ENCODE results near the gene HEBP2. TPM values are rescaled to one million over a fixed set of nuclear protein-coding genes. Genes with fewer than 3 reads are reported as not detected.
A peak's percentile ranks its signal among the peaks of the same experiment; 100 is the strongest.

The HEBP2 gene
- total RNA-seq, 1 experiment from 2014 or later = 18.1 TPM

- in situ Hi-C loops (cut with HindIII; ENCODE audit: low sequenced_read_pairs) = no loop called here
- no peak for DNase-seq (ENCODE audit: low spot score)
Observed at GRCh38 chr6:138440758-138441357, 36.8 kb downstream of the HEBP2 start.

- no peak for DNase-seq (ENCODE audit: low spot score)
- in situ Hi-C loops (cut with HindIII; ENCODE audit: low sequenced_read_pairs) = no loop called here
Observed at GRCh38 chr6:138441965-138442364, 37.9 kb downstream of the HEBP2 start.

- in situ Hi-C loops (cut with HindIII; ENCODE audit: low sequenced_read_pairs) = no loop called here
- no peak for DNase-seq (ENCODE audit: low spot score)
Observed at GRCh38 chr6:138442663-138443062, 38.6 kb downstream of the HEBP2 start.

GRCh38 chr6:138443979-138444378 lies 40.0 kb downstream of the HEBP2 start:
- DNase-seq (ENCODE audit: low spot score) = no peak
- in situ Hi-C loops (cut with HindIII; ENCODE audit: low sequenced_read_pairs) = no loop called here

- DNase-seq (ENCODE audit: low spot score) = peak; percentile 8
- in situ Hi-C loops (cut with HindIII; ENCODE audit: low sequenced_read_pairs) = no loop called here
Observed at GRCh38 chr6:138446821-138447220, 42.8 kb downstream of the HEBP2 start.

- DNase-seq (ENCODE audit: low spot score) = no peak
Observed at GRCh38 chr6:138450445-138450844, 46.4 kb downstream of the HEBP2 start.

GRCh38 chr6:138451043-138451442 lies 47.0 kb downstream of the HEBP2 start:
- no peak for DNase-seq (ENCODE audit: low spot score)
- in situ Hi-C loops (cut with HindIII; ENCODE audit: low sequenced_read_pairs) = no loop called here

More at GRCh38 chr6:138450445-138450844, 46.4 kb downstream of the HEBP2 start:
- in situ Hi-C loops (cut with HindIII; ENCODE audit: low sequenced_read_pairs) = no loop called here

GRCh38 chr6:138454981-138455706 lies 51.1 kb downstream of the HEBP2 start:
- DNase-seq (ENCODE audit: low spot score) = no peak
- in situ Hi-C loops (cut with HindIII; ENCODE audit: low sequenced_read_pairs) = no loop called here

GRCh38 chr6:138455746-138456400 lies 51.9 kb downstream of the HEBP2 start:
- in situ Hi-C loops (cut with HindIII; ENCODE audit: low sequenced_read_pairs) = no loop called here
- DNase-seq (ENCODE audit: low spot score) = no peak

GRCh38 chr6:138456401-138456790 lies 52.4 kb downstream of the HEBP2 start:
- DNase-seq (ENCODE audit: low spot score) = no peak
- in situ Hi-C loops (cut with HindIII; ENCODE audit: low sequenced_read_pairs) = no loop called here

- in situ Hi-C loops (cut with HindIII; ENCODE audit: low sequenced_read_pairs) = no loop called here
- DNase-seq (ENCODE audit: low spot score) = no peak
Observed at GRCh38 chr6:138461647-138462046, 57.6 kb downstream of the HEBP2 start.

GRCh38 chr6:138464085-138464484 lies 60.1 kb downstream of the HEBP2 start:
- in situ Hi-C loops (cut with HindIII; ENCODE audit: low sequenced_read_pairs) = no loop called here
- DNase-seq (ENCODE audit: low spot score) = no peak

GRCh38 chr6:138465007-138465645 lies 61.1 kb downstream of the HEBP2 start:
- no peak for DNase-seq (ENCODE audit: low spot score)
- in situ Hi-C loops (cut with HindIII; ENCODE audit: low sequenced_read_pairs) = no loop called here

GRCh38 chr6:138467901-138468300 lies 63.9 kb downstream of the HEBP2 start:
- DNase-seq (ENCODE audit: low spot score) = no peak
- in situ Hi-C loops (cut with HindIII; ENCODE audit: low sequenced_read_pairs) = no loop called here

GRCh38 chr6:138468320-138469015 lies 64.4 kb downstream of the HEBP2 start:
- no peak for DNase-seq (ENCODE audit: low spot score)
- in situ Hi-C loops (cut with HindIII; ENCODE audit: low sequenced_read_pairs) = no loop called here

Other genes starting within 250 kb of the HEBP2 start
- not detected in 2 replicates for gene ARFGEF3, start 242.3 kb upstream of the HEBP2 start, total RNA-seq (2014; rRNA removed; shearing (Covaris generic))
- gene PBOV1, start 185.7 kb upstream of the HEBP2 start, total RNA-seq (2014; rRNA removed; shearing (Covaris generic)) = not detected in 2 replicates
- not detected in 2 replicates for gene SMIM28, start 26.3 kb upstream of the HEBP2 start, total RNA-seq (2014; rRNA removed; shearing (Covaris generic))
- gene NHSL1, start 95.3 kb downstream of the HEBP2 start, total RNA-seq (2014; rRNA removed; shearing (Covaris generic)) = 0.80 and 7.8 TPM in 2 replicates

Measured in G401 (cell line).